Measurements from ENCODE around the gene MUCL1. TPM values are rescaled to one million over a fixed set of nuclear protein-coding genes. Genes with fewer than 3 reads are reported as not detected.
A peak's percentile ranks its signal among the peaks of the same experiment; 100 is the strongest.

MUCL1 gene
- total and polyA plus RNA-seq, 2 of the 8 experiments (the other 6 are each of a cell fraction or from before 2014, with no cell fraction given) = not detected

DNA sequence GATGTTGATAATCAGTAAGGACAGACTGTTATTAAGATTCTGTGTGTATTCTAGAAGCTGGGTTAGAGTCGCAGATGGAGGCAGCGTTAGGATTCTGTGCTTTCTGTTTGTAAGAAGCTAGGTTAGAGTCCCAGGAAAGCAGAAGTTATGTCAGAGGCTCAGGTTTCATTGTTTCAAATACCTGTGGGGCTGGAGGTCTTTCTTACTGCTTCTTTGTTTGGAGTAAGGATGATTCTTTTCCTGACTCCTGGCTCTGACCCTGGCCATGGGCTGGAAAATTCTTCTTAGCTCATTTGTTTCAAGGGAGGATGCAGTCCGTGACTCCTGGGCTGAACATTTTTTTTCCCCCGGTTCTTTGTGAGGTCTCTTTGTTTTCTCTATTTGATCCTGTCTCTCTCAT is 5.2 kb downstream of the MUCL1 start (continued):
- TF ChIP-seq CHD7 (IDR thresholded peaks at IDR 0.05; ENCODE audit: insufficient replicate concordance, low read length) (no peak), SP1 (IDR thresholded peaks at IDR 0.05; ENCODE audit: low read depth, low read length) (0 out of 2 replicates have a peak, but pooled peaks have one; percentile 11)
